TTC549 (cell line): ENCODE measurements around the gene ECT2L.

Source experiments
- FAIRE-seq: peaks from 2 replicates; lab custom pipeline; 2012; peaks lifted over from hg19 to GRCh38; lab: Jason Lieb, UNC

The ECT2L gene

GRCh38 chr6:138862456-138862855 is 66.6 kb downstream of the ECT2L start:
- no peak for FAIRE-seq

DNA sequence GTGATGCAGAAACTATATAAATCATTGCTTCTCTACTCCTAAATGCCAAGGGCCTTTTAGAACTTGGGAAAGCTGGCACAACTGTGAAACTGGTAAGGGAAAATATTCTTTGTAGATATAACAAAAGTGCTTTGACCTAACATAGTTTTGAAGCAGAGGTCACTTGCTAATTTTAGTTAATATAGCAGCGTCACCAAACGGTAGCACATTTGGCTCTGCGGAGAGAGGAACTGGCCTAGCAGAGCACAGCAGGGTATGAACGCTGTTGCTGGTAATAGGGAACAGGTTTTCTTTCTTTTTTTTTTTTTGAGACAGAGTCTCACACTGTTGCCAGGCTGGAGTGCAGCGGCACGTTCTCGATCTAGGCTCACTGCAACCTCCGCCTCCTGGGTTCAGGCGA is 67.4 kb downstream of the ECT2L start:
- no peak for FAIRE-seq

DNA sequence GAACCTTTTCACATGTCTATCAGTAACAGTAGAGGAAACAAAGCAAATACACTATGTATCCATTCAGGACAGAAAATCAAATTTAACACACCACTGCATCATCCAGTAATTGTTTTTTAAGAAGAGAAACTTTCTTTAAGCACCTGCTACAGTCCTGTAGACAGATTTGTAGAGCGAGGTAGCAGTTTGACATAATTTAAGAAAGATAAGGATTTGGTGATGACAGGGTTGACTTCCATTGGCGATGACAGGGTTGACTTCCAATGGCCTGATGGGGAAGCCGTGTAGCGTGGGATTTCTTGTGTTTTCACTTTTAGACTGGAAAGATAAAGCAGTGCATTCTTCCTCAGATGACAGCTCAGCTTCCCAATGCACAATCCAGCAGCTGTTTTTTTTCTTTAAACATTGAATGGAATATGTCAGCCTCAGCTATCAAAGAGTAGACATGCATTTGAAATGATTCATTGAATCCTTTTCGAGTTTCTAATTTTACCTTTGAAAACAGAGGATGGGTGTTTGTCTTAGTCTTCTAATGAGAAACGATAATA is 68.5 kb downstream of the ECT2L start:
- no peak for FAIRE-seq

DNA sequence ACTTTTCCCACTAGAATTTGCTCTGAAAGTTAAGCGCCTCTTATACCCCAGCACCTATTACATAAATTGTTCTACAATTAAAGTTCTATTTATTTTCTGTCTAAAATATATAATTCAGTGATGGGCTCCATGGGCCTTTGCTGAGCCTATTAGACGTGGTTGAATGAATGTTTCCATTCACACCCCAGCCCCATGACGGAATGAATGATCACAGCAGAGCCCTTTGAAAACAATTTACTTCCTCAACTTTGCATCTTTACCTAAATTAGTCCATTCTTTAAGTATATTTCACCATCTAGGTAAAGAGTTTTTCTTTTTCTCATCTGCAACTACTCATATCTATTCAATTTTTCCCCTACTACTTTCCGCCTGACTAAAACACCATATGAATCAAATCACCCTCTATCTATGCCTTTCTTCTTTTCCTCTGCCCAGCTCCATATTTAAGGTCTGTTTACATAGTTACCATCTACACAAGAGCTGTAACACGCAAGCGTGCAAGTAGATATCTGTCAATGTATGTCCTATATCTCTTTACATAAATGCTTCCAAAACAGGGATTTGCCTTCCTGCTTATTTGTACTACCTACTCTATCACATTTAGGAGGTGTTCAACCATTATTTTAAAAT is 69.7 kb downstream of the ECT2L start:
- no peak for FAIRE-seq

GRCh38 chr6:138868181-138868580 is 72.3 kb downstream of the ECT2L start:
- FAIRE-seq = no peak

GRCh38 chr6:138869398-138869797 is 73.5 kb downstream of the ECT2L start:
- FAIRE-seq = no peak

DNA sequence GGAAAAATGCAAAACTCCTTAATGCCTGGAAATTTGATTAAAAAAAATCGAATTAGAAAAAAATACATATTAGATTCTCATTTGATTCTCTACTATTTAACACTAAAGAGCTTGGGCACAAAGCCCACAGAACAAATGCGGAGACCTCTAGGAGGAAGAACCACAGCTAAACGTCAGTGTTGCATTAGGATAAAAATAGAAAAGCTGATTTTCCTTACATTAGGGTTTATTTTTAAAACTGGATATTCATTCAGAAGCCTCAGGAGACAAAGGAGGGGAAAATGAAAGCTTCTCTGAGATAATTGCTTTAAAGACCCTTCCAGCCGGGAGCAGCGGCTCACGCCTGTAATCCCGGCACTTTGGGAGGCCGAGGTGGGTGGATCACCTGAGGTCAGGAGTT is 77.3 kb downstream of the ECT2L start:
- FAIRE-seq = no peak

- FAIRE-seq = no peak
Measured at GRCh38 chr6:138882369-138883017, 86.6 kb downstream of the ECT2L start.

GRCh38 chr6:138885156-138885819 is 89.4 kb downstream of the ECT2L start:
- FAIRE-seq = no peak

- no peak for FAIRE-seq
Measured at GRCh38 chr6:138891255-138891986, 95.5 kb downstream of the ECT2L start.

GRCh38 chr6:138896104-138896756 is 100.3 kb downstream of the ECT2L start:
- FAIRE-seq = no peak

GRCh38 chr6:138897031-138897430 is 101.1 kb downstream of the ECT2L start:
- FAIRE-seq = no peak

- FAIRE-seq = no peak
Measured at GRCh38 chr6:138907167-138907566, 111.3 kb downstream of the ECT2L start.

DNA sequence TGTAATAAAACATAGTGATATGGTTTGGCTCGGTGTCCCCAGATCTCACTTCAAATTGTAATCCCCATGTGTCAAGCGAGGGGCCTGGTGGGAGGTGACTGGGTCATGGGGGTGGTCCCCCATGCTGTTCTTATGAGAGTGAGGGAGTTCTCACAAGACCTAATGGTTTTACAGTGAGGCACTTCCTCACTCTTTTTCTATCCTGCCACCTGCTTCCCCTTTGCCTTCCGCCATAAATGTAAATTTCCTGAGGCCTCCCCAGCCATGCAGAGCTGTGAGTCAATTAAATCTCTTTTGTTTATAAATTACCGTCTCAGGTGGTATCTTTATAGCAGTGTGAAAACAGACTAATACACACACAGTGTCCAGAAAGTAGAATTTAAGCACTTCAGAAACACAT is 113.6 kb downstream of the ECT2L start:
- FAIRE-seq = no peak

- no peak for FAIRE-seq
Measured at GRCh38 chr6:138909975-138910374, 114.1 kb downstream of the ECT2L start.

DNA sequence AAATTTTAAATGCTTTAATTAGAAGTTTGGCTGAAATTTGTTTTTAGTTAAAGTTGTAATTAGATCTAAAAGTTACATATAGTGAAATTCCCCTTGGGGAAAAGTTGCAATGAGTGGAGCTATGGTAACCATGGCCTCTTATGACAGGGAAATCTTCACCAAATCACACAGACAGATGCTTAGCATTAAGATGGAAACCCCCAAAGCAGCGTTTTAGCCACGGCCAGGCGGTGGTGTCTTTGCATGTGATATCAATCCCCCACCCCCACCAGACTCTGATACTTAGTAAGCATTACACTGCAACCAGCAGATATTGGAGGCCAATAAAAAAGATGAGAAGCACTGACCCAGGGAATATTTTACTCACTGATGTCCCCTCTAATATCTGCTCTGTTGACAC is 116.4 kb downstream of the ECT2L start:
- no peak for FAIRE-seq

DNA sequence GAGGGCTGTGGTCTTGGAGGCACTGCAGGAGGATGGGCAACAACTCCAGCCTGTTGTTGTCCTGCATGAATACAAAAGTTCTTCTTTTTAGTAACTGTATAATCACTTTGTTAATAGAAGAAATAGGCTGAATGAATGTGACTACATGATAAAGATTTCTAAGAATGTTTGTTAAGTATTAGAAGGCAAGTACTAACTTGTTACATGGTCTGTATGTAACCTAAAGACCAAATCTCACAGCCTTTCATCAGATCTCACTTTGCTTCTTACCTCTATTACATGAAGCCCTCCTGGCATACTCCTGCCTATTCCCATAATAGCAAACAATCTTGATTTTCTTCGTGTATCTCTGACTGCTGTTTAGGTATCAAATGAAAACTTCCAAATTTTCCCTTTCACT is 118.8 kb downstream of the ECT2L start:
- FAIRE-seq = no peak

- no peak for FAIRE-seq
Measured at GRCh38 chr6:138920906-138921305, 125.0 kb downstream of the ECT2L start.

GRCh38 chr6:138923561-138923960 is 127.7 kb downstream of the ECT2L start:
- FAIRE-seq = no peak

GRCh38 chr6:138925806-138926205 is 129.9 kb downstream of the ECT2L start:
- FAIRE-seq = no peak

- no peak for FAIRE-seq
Measured at GRCh38 chr6:138926579-138926978, 130.7 kb downstream of the ECT2L start.

DNA sequence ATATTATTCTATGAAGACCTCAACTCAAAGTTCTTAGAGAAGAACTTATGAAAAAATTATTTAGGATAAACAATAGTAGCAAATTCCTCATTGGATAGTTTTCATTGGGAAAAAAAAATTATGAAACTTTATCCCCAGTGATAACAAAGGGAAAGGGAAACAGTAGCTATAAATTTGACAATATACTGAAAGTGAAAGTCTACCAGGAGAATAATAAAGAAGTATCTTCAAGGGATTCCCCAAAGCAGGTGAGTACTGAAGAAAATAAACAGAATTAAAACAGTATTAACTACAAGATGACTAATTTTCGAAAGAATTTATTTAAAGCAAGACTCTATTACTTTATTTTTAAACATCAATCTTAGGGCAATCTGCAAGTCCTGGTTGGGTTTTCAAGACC is 135.8 kb downstream of the ECT2L start:
- no peak for FAIRE-seq
